GM12878 (cell line): Measurements from ENCODE around the gene CDK5R1. TPM values are rescaled to one million over a fixed set of nuclear protein-coding genes. Genes with fewer than 3 reads are reported as not detected.

Experiments used
- ATF3 ChIP-seq: IDR thresholded peaks from 2 replicates; pipeline ENCODE4 v1.6.1; 2011; ENCODE audit warnings: low read depth, mild to moderate bottlenecking, low read length, moderate library complexity, borderline replicate concordance; ENCODE audit errors: extremely low read depth
- BRCA1 ChIP-seq: IDR thresholded peaks from 2 replicates; pipeline ENCODE4 v1.6.1; 2011; ENCODE audit warnings: low read depth, low read length, improper control_type of control experiment
- CHD4 ChIP-seq: fragments of 200-600 bp; sonication (generic); IDR thresholded peaks from 2 replicates; pipeline ENCODE4 v1.6.1; 2016; ENCODE audit warnings: mild to moderate bottlenecking
- ETV6 ChIP-seq, 2 experiments: fragments of 450-650 bp in 1 of 2; IDR thresholded peaks in 1 of 2; conservative IDR thresholded peaks in 1 of 2; 2 replicates each; pipeline ENCODE4 v1.6.1; 2014; ENCODE audit warnings: antibody characterized with exemption in 1 of 2, borderline replicate concordance in 1 of 2, low read depth in 1 of 2, mild to moderate bottlenecking in 1 of 2, moderate library complexity in 1 of 2
- GATAD2B ChIP-seq: fragments of 450-650 bp; conservative IDR thresholded peaks from 2 replicates; pipeline ENCODE4 v1.6.1; 2017; ENCODE audit warnings: low read depth, mild to moderate bottlenecking, moderate library complexity
- HDAC2 ChIP-seq: fragments of 200-600 bp; sonication (generic); IDR thresholded peaks from 2 replicates; pipeline ENCODE4 v1.6.1; 2017
- NBN ChIP-seq: fragments of 450-650 bp; IDR thresholded peaks from 2 replicates; pipeline ENCODE4 v1.6.1; 2016
- NFIC ChIP-seq: IDR thresholded peaks from 2 replicates; pipeline ENCODE4 v1.6.1; 2012; ENCODE audit warnings: low read depth, mild to moderate bottlenecking, inconsistent platforms, low read length, moderate library complexity
- NFXL1 ChIP-seq: fragments of 450-650 bp; IDR thresholded peaks from 2 replicates; pipeline ENCODE4 v1.6.1; 2017; ENCODE audit warnings: antibody characterized with exemption, mild to moderate bottlenecking, borderline replicate concordance
- NFYB ChIP-seq: IDR thresholded peaks from 2 replicates; pipeline ENCODE4 v1.6.1; 2011; ENCODE audit warnings: low read depth, mild to moderate bottlenecking, low read length, improper control_type of control experiment, moderate library complexity; ENCODE audit not compliant: insufficient read depth
- NR2F1 ChIP-seq: fragments of 450-650 bp; conservative IDR thresholded peaks from 2 replicates; pipeline ENCODE4 v1.6.1; 2017; ENCODE audit warnings: mild to moderate bottlenecking
- PAX5 ChIP-seq: IDR thresholded peaks from 2 replicates; pipeline ENCODE4 v1.6.1; 2011; ENCODE audit warnings: low read depth, low read length, borderline replicate concordance
- SIN3A ChIP-seq: IDR thresholded peaks from 2 replicates; pipeline ENCODE4 v1.6.1; 2012; ENCODE audit warnings: low read depth, low read length, improper control_type of control experiment
- SMAD1 ChIP-seq: fragments of 450-650 bp; IDR thresholded peaks from 2 replicates; pipeline ENCODE4 v1.6.1; 2018; ENCODE audit warnings: mild to moderate bottlenecking, low read depth; ENCODE audit not compliant: partially characterized antibody
- SMC3 ChIP-seq: IDR thresholded peaks from 2 replicates; pipeline ENCODE4 v1.6.1; 2011; ENCODE audit warnings: low read length, improper control_type of control experiment, borderline replicate concordance
- TBL1XR1 ChIP-seq: IDR thresholded peaks from 2 replicates; pipeline ENCODE4 v1.6.1; 2012; ENCODE audit warnings: low read depth, low read length, improper control_type of control experiment
- ZBTB33 ChIP-seq: fragments of 450-650 bp; IDR thresholded peaks from 2 replicates; pipeline ENCODE4 v1.6.1; 2017; ENCODE audit warnings: mild to moderate bottlenecking
- ZBTB4 ChIP-seq: fragments of 450-650 bp; formaldehyde crosslinking; IDR thresholded peaks from 2 replicates; pipeline ENCODE4 v1.4.0; 2022; ENCODE audit warnings: mild to moderate bottlenecking, moderate library complexity
- ZNF592 ChIP-seq: fragments of 450-650 bp; IDR thresholded peaks from 2 replicates; pipeline ENCODE4 v1.6.1; 2017; ENCODE audit warnings: mild to moderate bottlenecking, moderate library complexity
- polyA plus RNA-seq, 11 experiments: library from polyadenylated mRNA; depleted of rRNA in 4 of 11; unstranded in 6 of 11; stranded (reverse) in 5 of 11; fragments of >200 nt; fragmentation: Nextera tagmentation in 4 of 11; fragmentation: Illumina TruSeq in 1 of 11; extraction: Ambion mirVana in 4 of 11; extraction: Trizol in 1 of 11; gene quantifications; 1 replicate in 1 of 11; 2 replicates in 10 of 11; pipeline versions ENCODE4 v1.2.1 to v1.2.3, GENCODE V29; 2011 to 2016; ENCODE audit warnings: inconsistent platforms in 2 of 11, missing spikeins in 2 of 11, low read depth in 1 of 11
- total RNA-seq, 4 experiments: library from RNA; depleted of rRNA in 3 of 4; stranded (reverse); fragments of >200 nt in 3 of 4; fragmentation: Illumina TruSeq in 1 of 4; extraction: Trizol in 1 of 4; gene quantifications; 2 replicates each; pipeline versions ENCODE4 v1.2.1 to v1.2.3, GENCODE V29; 2013 to 2021
- TF ChIP-seq, protein P1 (sequence below): fragments of 450-650 bp; IDR thresholded peaks from 2 replicates; pipeline ENCODE4 v1.6.1; 2014; ENCODE audit warnings: mild to moderate bottlenecking

Gene CDK5R1
- total and polyA plus RNA-seq, 10 of the 15 experiments (the other 5 are each of a cell fraction or from before 2014, with no cell fraction given) = 1.1 to 28.3 (median 12.2) TPM

DNA sequence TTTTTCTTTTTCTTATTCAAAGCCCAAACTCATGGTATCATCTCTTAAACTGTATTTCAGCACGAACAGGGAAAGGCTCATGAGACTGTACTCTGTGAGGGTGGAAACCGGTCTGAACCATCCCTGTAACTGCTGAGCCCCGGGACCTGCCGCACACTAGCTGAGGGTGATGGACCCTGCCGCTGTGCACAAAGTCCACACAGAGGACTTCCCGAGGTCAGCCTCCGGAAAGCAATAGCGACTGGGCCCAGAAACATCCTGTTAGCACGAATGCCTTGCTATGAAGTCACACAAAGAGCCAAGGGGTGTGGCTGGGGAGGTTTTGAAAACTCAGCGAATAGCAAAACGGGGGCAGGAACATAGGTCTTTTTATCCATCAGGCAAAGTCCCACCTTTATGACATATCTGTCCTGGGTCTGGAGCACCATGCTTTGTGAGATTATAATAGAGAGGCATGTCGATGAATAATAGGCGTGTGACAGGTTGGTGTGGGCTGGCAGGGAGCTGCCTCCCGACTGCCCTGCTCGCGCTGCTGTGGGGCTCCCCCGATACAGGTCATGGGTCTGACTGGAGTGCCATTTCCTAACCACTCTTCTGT is 33.4 kb downstream of the CDK5R1 start (continued):
- TF ChIP-seq PAX5 (peak; percentile 88), ZNF592 (peak; percentile 24; the same call in 1 of the 2 replicates), SIN3A (no peak), SMC3 (no peak), BRCA1 (no peak), ZBTB33 (no peak), SMAD1 (no peak), HDAC2 (no peak), ETV6 (conservative IDR thresholded peaks at IDR 0.05 in 1 of 2, IDR thresholded peaks at IDR 0.05 in 1 of 2; ENCODE audit: borderline replicate concordance in 1 of 2, low read depth in 1 of 2) (peak in 1 of 2 experiments; percentile 63; a peak in 1 of 4 replicates), NFXL1 (no peak), ATF3 (no peak), GATAD2B (no peak), TBL1XR1 (no peak; the same call in 1 of the 2 replicates), CHD4 (no peak), NBN (peak; percentile 77), NR2F1 (no peak), NFIC (peak; percentile 59; the same call in 1 of the 2 replicates), ZBTB4 (CRISPR knock-in tag) (no peak), NFYB (peak; percentile 74)
- TF ChIP-seq, protein P1, sequence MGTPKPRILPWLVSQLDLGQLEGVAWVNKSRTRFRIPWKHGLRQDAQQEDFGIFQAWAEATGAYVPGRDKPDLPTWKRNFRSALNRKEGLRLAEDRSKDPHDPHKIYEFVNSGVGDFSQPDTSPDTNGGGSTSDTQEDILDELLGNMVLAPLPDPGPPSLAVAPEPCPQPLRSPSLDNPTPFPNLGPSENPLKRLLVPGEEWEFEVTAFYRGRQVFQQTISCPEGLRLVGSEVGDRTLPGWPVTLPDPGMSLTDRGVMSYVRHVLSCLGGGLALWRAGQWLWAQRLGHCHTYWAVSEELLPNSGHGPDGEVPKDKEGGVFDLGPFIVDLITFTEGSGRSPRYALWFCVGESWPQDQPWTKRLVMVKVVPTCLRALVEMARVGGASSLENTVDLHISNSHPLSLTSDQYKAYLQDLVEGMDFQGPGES = no peak
